Thyroid gland (tissue), 4 donors: Measurements from ENCODE around the gene TIMP3.

Experiments
- POLR2A ChIP-seq, 2 donors: fragments of 450-650 bp; IDR thresholded peaks; one replicate each; pipeline ENCODE4 v1.6.1; 2017; ENCODE audit warnings: antibody characterized with exemption in 2 of 2, mild to moderate bottlenecking in 2 of 2, moderate library complexity in 1 of 2
- TF ChIP-seq, protein P1 (sequence below), 6 experiments: fragments of 200-600 bp in 3 of 6; fragments of 450-650 bp in 3 of 6; sonication (generic) in 3 of 6; IDR thresholded peaks; one replicate each; pipeline ENCODE4 v1.5.1; 2016 to 2019; ENCODE audit warnings: antibody characterized with exemption in 6 of 6, mild to moderate bottlenecking in 2 of 6, inconsistent platforms in 1 of 6, moderate library complexity in 1 of 6

DNA sequence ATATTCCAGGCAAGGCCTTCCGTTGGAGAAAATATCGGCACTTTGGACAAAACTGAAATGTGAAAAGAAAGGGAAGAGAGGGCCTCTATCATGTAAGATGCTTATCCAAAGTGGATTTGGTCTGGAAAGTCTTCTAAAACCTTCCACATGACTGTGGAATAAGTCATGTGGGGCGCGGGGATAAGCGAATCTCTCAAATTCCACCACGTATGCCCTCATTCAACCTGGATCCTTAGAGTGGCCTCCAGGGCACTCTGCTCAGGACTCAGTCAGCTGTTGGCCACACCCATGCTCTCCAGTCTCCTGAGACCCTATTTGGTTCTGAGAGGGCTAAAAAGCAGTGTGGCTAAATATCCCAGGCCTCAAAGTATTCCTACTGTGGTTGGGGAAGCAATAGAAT lies 2.0 kb upstream of the TIMP3 start:
- TF ChIP-seq, protein P1, sequence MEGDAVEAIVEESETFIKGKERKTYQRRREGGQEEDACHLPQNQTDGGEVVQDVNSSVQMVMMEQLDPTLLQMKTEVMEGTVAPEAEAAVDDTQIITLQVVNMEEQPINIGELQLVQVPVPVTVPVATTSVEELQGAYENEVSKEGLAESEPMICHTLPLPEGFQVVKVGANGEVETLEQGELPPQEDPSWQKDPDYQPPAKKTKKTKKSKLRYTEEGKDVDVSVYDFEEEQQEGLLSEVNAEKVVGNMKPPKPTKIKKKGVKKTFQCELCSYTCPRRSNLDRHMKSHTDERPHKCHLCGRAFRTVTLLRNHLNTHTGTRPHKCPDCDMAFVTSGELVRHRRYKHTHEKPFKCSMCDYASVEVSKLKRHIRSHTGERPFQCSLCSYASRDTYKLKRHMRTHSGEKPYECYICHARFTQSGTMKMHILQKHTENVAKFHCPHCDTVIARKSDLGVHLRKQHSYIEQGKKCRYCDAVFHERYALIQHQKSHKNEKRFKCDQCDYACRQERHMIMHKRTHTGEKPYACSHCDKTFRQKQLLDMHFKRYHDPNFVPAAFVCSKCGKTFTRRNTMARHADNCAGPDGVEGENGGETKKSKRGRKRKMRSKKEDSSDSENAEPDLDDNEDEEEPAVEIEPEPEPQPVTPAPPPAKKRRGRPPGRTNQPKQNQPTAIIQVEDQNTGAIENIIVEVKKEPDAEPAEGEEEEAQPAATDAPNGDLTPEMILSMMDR (IDR thresholded peaks at IDR 0.05) = no peak
- TF ChIP-seq POLR2A (IDR thresholded peaks at IDR 0.05) = no peak
